GM23338 (cell line): Measurements from ENCODE around the gene TMC3. TPM values are rescaled to one million over a fixed set of nuclear protein-coding genes. Genes with fewer than 3 reads are reported as not detected.

Source experiments
- ATAC-seq: fragments of 200-7000 bp; cut with Tn5 transposase; 3 replicates; pipeline ENCODE4 v1.9.1; 2020
- DNase-seq: peaks from one replicate; pipeline ENCODE4 v3.0.0-alpha.2; 2015; ENCODE audit warnings: low spot score
- H2AFZ ChIP-seq: fragments of 200-600 bp; sonication (generic); 2 replicates; pipeline ENCODE4 v1.8.0; 2016; ENCODE audit warnings: antibody characterized with exemption, mild to moderate bottlenecking, moderate library complexity
- H3F3A ChIP-seq: fragments of 200-600 bp; sonication (generic); replicated peaks from 2 replicates; pipeline ENCODE4 v1.8.0; 2017; ENCODE audit warnings: antibody characterized with exemption, mixed run types, low read depth
- H3K27ac ChIP-seq: fragments of 200-600 bp; sonication (generic); 2 replicates; pipeline ENCODE4 v1.6.1; 2016; ENCODE audit warnings: low read depth
- H3K27me3 ChIP-seq: fragments of 200-600 bp; sonication (generic); 2 replicates; pipeline ENCODE4 v1.8.0; 2016; ENCODE audit warnings: mild to moderate bottlenecking, mixed run types, moderate library complexity; ENCODE audit not compliant: insufficient read depth
- H3K36me3 ChIP-seq: fragments of 200-600 bp; sonication (generic); 2 replicates; pipeline ENCODE4 v1.8.0; 2016; ENCODE audit warnings: mild to moderate bottlenecking; ENCODE audit not compliant: insufficient read depth
- H3K4me1 ChIP-seq: fragments of 200-600 bp; sonication (generic); 2 replicates; pipeline ENCODE4 v1.8.0; 2016; ENCODE audit warnings: mild to moderate bottlenecking, moderate library complexity; ENCODE audit not compliant: insufficient read depth
- H3K4me2 ChIP-seq: fragments of 200-600 bp; sonication (generic); 2 replicates; pipeline ENCODE4 v1.7.1; 2017; ENCODE audit warnings: mixed run types
- H3K4me3 ChIP-seq: fragments of 200-600 bp; sonication (generic); 2 replicates; pipeline ENCODE4 v1.6.1; 2016; ENCODE audit warnings: mixed run types
- H3K79me2 ChIP-seq: fragments of 200-600 bp; sonication (generic); replicated peaks from 2 replicates; pipeline ENCODE4 v1.8.0; 2017; ENCODE audit warnings: mild to moderate bottlenecking; ENCODE audit not compliant: insufficient read depth
- H3K9me2 ChIP-seq: fragments of 200-600 bp; sonication (generic); 2 replicates; pipeline ENCODE4 v1.8.0; 2017; ENCODE audit not compliant: insufficient read depth
- H4K20me1 ChIP-seq: fragments of 200-600 bp; sonication (generic); replicated peaks from 2 replicates; pipeline ENCODE4 v1.8.0; 2017; ENCODE audit warnings: mild to moderate bottlenecking; ENCODE audit not compliant: insufficient read depth
- H3K27ac Mint-ChIP-seq: 2 replicates; pipeline ENCODE4 v1.8.0; 2020; ENCODE audit warnings: inconsistent platforms, mild to moderate bottlenecking, moderate library complexity, mixed read lengths
- H3K27me3 Mint-ChIP-seq: 3 replicates; pipeline ENCODE4 v1.8.0; 2022; ENCODE audit warnings: low read depth, mild to moderate bottlenecking, moderate library complexity, mixed read lengths, inconsistent platforms; ENCODE audit not compliant: insufficient read depth, poor library complexity
- H3K36me3 Mint-ChIP-seq: 3 replicates; pipeline ENCODE4 v1.8.0; 2021; ENCODE audit warnings: low read depth, mild to moderate bottlenecking, inconsistent platforms, moderate library complexity, mixed read lengths
- H3K4me1 Mint-ChIP-seq: 3 replicates; pipeline ENCODE4 v1.8.0; 2020; ENCODE audit warnings: mild to moderate bottlenecking, inconsistent platforms, mixed read lengths
- H3K4me3 Mint-ChIP-seq: 3 replicates; pipeline ENCODE4 v1.8.0; 2021; ENCODE audit warnings: moderate library complexity, mild to moderate bottlenecking, inconsistent platforms, mixed read lengths
- H3K9me3 Mint-ChIP-seq: 3 replicates; pipeline ENCODE4 v1.8.0; 2020; ENCODE audit warnings: moderate library complexity, mild to moderate bottlenecking, inconsistent platforms, mixed read lengths
- ETS1 ChIP-seq: IDR thresholded peaks from 2 replicates; pipeline ENCODE4 v1.6.1; 2016; ENCODE audit warnings: antibody characterized with exemption
- STAT1 ChIP-seq: IDR thresholded peaks from one replicate; pipeline ENCODE4 v1.6.1; 2016; ENCODE audit warnings: antibody characterized with exemption; ENCODE audit not compliant: unreplicated experiment
- polyA plus RNA-seq: library from polyadenylated mRNA; unstranded; fragments of >200 nt; fragmentation: Nextera tagmentation; extraction: Ambion mirVana; gene quantifications from 2 replicates; pipeline ENCODE4 v1.2.1, GENCODE V29; 2016
- total RNA-seq: library from RNA; depleted of rRNA; stranded (reverse); fragments of >200 nt; shearing (Covaris generic); gene quantifications from 2 replicates; pipeline ENCODE4 v1.2.3, GENCODE V29; 2014
- TF ChIP-seq, protein P1 (sequence below): fragments of 250-450 bp; sonication (Bioruptor Pico); IDR thresholded peaks from 2 replicates; pipeline ENCODE4 v1.5.0; 2020; ENCODE audit warnings: mild to moderate bottlenecking, moderate library complexity

TMC3 gene
- total and polyA plus RNA-seq, 2 experiments from 2014 or later, result 0.10 TPM; not detected in 1

GRCh38 chr15:81394603-81395002 lies 20.6 kb upstream of the TMC3 start:
- Histone ChIP-seq H3K4me3 (no peak overlapping the region), H4K20me1 (no peaks in the 10 kb centered on the region), H3K27ac (no peak overlapping the region), H3K9me2 (no peaks in the 10 kb centered on the region), H3K27me3 (no peaks in the 10 kb centered on the region), H3K79me2 (no peaks in the 10 kb centered on the region), H2AFZ (no peak overlapping the region), H3K36me3 (no peaks in the 10 kb centered on the region), H3K4me1 (no peaks in the 10 kb centered on the region), H3F3A (no peaks in the 10 kb centered on the region), H3K4me2 (no peak overlapping the region)
- H3K4me1 Mint-ChIP-seq, result no peaks in the 10 kb centered on the region
- TF ChIP-seq, protein P1, sequence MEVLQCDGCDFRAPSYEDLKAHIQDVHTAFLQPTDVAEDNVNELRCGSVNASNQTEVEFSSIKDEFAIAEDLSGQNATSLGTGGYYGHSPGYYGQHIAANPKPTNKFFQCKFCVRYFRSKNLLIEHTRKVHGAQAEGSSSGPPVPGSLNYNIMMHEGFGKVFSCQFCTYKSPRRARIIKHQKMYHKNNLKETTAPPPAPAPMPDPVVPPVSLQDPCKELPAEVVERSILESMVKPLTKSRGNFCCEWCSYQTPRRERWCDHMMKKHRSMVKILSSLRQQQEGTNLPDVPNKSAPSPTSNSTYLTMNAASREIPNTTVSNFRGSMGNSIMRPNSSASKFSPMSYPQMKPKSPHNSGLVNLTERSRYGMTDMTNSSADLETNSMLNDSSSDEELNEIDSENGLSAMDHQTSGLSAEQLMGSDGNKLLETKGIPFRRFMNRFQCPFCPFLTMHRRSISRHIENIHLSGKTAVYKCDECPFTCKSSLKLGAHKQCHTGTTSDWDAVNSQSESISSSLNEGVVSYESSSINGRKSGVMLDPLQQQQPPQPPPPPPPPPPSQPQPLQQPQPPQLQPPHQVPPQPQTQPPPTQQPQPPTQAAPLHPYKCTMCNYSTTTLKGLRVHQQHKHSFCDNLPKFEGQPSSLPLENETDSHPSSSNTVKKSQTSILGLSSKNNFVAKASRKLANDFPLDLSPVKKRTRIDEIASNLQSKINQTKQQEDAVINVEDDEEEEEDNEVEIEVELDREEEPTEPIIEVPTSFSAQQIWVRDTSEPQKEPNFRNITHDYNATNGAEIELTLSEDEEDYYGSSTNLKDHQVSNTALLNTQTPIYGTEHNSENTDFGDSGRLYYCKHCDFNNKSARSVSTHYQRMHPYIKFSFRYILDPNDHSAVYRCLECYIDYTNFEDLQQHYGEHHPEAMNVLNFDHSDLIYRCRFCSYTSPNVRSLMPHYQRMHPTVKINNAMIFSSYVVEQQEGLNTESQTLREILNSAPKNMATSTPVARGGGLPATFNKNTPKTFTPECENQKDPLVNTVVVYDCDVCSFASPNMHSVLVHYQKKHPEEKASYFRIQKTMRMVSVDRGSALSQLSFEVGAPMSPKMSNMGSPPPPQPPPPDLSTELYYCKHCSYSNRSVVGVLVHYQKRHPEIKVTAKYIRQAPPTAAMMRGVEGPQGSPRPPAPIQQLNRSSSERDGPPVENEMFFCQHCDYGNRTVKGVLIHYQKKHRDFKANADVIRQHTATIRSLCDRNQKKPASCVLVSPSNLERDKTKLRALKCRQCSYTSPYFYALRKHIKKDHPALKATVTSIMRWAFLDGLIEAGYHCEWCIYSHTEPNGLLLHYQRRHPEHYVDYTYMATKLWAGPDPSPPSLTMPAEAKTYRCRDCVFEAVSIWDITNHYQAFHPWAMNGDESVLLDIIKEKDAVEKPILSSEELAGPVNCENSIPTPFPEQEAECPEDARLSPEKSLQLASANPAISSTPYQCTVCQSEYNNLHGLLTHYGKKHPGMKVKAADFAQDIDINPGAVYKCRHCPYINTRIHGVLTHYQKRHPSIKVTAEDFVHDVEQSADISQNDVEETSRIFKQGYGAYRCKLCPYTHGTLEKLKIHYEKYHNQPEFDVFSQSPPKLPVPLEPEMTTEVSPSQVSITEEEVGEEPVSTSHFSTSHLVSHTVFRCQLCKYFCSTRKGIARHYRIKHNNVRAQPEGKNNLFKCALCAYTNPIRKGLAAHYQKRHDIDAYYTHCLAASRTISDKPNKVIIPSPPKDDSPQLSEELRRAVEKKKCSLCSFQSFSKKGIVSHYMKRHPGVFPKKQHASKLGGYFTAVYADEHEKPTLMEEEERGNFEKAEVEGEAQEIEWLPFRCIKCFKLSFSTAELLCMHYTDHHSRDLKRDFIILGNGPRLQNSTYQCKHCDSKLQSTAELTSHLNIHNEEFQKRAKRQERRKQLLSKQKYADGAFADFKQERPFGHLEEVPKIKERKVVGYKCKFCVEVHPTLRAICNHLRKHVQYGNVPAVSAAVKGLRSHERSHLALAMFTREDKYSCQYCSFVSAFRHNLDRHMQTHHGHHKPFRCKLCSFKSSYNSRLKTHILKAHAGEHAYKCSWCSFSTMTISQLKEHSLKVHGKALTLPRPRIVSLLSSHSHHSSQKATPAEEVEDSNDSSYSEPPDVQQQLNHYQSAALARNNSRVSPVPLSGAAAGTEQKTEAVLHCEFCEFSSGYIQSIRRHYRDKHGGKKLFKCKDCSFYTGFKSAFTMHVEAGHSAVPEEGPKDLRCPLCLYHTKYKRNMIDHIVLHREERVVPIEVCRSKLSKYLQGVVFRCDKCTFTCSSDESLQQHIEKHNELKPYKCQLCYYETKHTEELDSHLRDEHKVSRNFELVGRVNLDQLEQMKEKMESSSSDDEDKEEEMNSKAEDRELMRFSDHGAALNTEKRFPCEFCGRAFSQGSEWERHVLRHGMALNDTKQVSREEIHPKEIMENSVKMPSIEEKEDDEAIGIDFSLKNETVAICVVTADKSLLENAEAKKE (CRISPR knock-in tag), result no peak
- H3K4me3 Mint-ChIP-seq, result no peak overlapping the region
- H3K36me3 Mint-ChIP-seq, result no peaks in the 10 kb centered on the region
- no peak for DNase-seq
- no peak overlapping the region for H3K27ac Mint-ChIP-seq
- ATAC-seq, result no peak
- no peaks in the 10 kb centered on the region for H3K27me3 Mint-ChIP-seq
- H3K9me3 Mint-ChIP-seq, result no peaks in the 10 kb centered on the region

- no peak for ATAC-seq
- no peaks in the 10 kb centered on the region for H3K36me3 ChIP-seq
- H3K27ac Mint-ChIP-seq, result no peak overlapping the region
- H3K4me1 ChIP-seq, result no peaks in the 10 kb centered on the region
- H3K36me3 Mint-ChIP-seq, result no peaks in the 10 kb centered on the region
- no peaks in the 10 kb centered on the region for H3K79me2 ChIP-seq
- no peaks in the 10 kb centered on the region for H3K27me3 ChIP-seq
- H3K27ac ChIP-seq, result no peak overlapping the region
- no peaks in the 10 kb centered on the region for H3K9me2 ChIP-seq
- TF ChIP-seq STAT1 (no peak), ETS1 (no peak)
- no peaks in the 10 kb centered on the region for H3K4me1 Mint-ChIP-seq
- no peaks in the 10 kb centered on the region for H3K27me3 Mint-ChIP-seq
- no peak overlapping the region for H2AFZ ChIP-seq
- no peak overlapping the region for H3K4me3 ChIP-seq
- no peak for DNase-seq
- H3K9me3 Mint-ChIP-seq, result no peaks in the 10 kb centered on the region
- no peak overlapping the region for H3K4me3 Mint-ChIP-seq
- no peaks in the 10 kb centered on the region for H3F3A ChIP-seq
- H4K20me1 ChIP-seq, result no peaks in the 10 kb centered on the region
- H3K4me2 ChIP-seq, result no peak overlapping the region
Measured at GRCh38 chr15:81391657-81392056, 17.6 kb upstream of the TMC3 start.
